ENCODE data around the gene MAP1LC3B2.

DNA sequence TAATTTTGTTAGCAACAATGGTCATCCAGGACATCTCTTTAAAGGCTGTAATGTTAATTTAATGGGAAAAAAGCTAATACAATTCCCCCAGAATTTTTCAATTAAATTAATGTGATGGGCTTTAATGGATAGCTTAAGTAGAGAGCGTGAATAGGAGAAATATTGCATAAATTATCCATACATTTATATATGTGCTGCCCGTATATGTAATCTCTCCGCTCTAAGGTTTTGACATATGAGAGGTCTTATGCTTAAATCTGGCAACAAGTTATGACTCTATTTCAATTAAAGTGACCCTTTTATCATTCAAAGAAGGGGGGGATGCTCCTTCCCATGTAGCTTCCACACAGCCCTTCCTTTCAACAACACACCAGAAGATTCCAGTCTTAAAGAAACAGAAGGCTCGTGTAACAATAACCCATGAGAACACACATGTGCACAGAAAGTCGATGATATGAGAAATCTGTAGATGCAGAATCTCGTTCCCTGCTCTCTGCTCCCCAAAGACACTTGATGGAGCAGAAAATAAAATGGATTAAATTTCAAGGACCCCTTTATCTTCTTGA is 24.0 kb downstream of the MAP1LC3B2 start:
- TF ChIP-seq EZH2 (IDR thresholded peaks at IDR 0.05), result no peak
- no peak for TF ChIP-seq POLR2AphosphoS5 (IDR thresholded peaks at IDR 0.05; ENCODE audit: borderline replicate concordance, low read depth, low read length)
- no peak for TF ChIP-seq FOXP2 (optimal IDR thresholded peaks at IDR 0.05; ENCODE audit: control extremely low read depth, extremely low read length, insufficient read depth)
